Transverse colon (tissue), 4 donors: Measurements from ENCODE around the gene TACC2.

ENCODE experiments used
- POLR2A ChIP-seq: fragments of 450-650 bp; IDR thresholded peaks from one replicate; pipeline ENCODE4 v1.6.1; 2016; ENCODE audit warnings: antibody characterized with exemption, mild to moderate bottlenecking, moderate library complexity
- POLR2AphosphoS5 ChIP-seq, 3 donors: sonication (generic); formaldehyde crosslinking; IDR thresholded peaks; one replicate each; pipeline ENCODE4 v1.6.1; 2016; ENCODE audit warnings: antibody characterized with exemption in 3 of 3
- TF ChIP-seq, protein P1 (sequence below), 5 experiments: fragments of 200-600 bp in 3 of 5; fragments of 450-650 bp in 2 of 5; sonication (generic) in 3 of 5; IDR thresholded peaks; 1 replicate in 2 of 5; 2 replicates in 3 of 5; pipeline ENCODE4 v1.5.1; 2016 to 2017; ENCODE audit warnings: antibody characterized with exemption in 5 of 5, inconsistent platforms in 3 of 5, mild to moderate bottlenecking in 2 of 5, moderate library complexity in 1 of 5

DNA sequence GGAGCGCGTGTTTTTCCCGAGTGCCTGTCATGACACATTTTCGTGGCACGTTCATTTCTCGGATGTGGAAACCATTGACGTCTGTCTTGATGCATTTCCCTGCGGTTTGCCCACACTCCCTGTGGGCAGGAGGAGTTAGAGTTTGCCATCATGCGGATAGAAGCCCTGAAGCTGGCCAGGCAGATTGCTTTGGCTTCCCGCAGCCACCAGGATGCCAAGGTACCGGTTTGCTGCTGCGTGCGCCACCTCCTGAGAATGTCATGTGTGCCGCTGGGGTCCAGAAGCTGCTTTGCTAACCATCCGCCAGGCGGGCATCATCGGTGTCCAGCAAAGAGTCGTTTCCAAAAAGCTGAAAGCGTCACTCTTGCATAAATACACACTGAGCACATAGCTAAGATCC is 241.3 kb downstream of the TACC2 start:
- TF ChIP-seq, protein P1, sequence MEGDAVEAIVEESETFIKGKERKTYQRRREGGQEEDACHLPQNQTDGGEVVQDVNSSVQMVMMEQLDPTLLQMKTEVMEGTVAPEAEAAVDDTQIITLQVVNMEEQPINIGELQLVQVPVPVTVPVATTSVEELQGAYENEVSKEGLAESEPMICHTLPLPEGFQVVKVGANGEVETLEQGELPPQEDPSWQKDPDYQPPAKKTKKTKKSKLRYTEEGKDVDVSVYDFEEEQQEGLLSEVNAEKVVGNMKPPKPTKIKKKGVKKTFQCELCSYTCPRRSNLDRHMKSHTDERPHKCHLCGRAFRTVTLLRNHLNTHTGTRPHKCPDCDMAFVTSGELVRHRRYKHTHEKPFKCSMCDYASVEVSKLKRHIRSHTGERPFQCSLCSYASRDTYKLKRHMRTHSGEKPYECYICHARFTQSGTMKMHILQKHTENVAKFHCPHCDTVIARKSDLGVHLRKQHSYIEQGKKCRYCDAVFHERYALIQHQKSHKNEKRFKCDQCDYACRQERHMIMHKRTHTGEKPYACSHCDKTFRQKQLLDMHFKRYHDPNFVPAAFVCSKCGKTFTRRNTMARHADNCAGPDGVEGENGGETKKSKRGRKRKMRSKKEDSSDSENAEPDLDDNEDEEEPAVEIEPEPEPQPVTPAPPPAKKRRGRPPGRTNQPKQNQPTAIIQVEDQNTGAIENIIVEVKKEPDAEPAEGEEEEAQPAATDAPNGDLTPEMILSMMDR (IDR thresholded peaks at IDR 0.05): no peak
- TF ChIP-seq POLR2A: no peak
- no peak for TF ChIP-seq POLR2AphosphoS5 (IDR thresholded peaks at IDR 0.05)
